GM12891 (cell line): ENCODE results near the gene BCAR3.

ENCODE experiments used
- POLR2A ChIP-seq: IDR thresholded peaks from 2 replicates; pipeline ENCODE4 v1.6.1; 2011; ENCODE audit warnings: low read depth, low read length, control low read depth
- POLR2AphosphoS5 ChIP-seq: IDR thresholded peaks from 2 replicates; pipeline ENCODE4 v1.6.1; 2011; ENCODE audit warnings: low read depth, low read length, control low read depth
- TAF1 ChIP-seq: IDR thresholded peaks from 2 replicates; pipeline ENCODE4 v1.6.1; 2011; ENCODE audit warnings: low read depth, low read length, control low read depth

- no peak for TF ChIP-seq POLR2AphosphoS5
- no peak for TF ChIP-seq TAF1
- no peak for TF ChIP-seq POLR2A
These were observed 63.8 kb downstream of the BCAR3 start for GRCh38 chr1:93617670-93618499.
